ENCODE results near the gene TMEM204.

Gene TMEM204

GRCh38 chr16:1533443-1533951 is at the start of gene TMEM204:
Gene TMEM204 (plus strand): TSS chr16:1533666. CDS start chr16:1534276, 610 bp downstream.
- DNase-seq = no peak

DNA sequence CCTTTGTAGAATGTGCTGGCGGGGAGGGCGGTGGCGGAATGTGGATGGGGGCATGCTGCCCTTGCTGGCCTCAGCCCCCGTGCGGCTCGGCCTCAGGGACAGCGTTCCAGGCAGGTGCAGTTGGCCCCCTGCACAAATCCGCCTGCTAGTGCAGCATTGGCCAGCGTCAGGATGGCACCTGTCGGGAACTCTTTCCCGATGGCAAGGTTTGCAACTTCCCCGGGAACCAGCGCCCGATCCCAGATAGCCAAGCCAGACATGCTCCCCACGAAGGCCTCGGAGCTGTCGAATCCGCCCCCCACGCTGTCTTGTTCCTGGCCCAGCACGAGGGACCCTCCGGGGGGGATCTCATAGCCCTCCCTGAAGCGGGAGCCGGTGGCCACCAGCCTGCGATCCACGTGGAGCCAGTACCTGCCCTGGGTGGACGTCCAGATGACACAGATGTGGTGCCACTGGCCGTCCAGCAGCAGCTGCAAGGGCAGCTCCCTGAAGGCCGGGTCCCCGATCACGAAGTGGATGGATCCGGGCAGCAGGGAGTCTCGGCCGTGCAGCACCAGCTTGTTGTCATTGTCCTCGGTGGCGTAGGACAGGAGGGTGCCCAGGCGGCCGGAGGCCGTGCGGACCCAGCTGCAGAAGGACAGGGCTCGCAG is 47.5 kb upstream of the TMEM204 start:
- no peak for DNase-seq

DNA sequence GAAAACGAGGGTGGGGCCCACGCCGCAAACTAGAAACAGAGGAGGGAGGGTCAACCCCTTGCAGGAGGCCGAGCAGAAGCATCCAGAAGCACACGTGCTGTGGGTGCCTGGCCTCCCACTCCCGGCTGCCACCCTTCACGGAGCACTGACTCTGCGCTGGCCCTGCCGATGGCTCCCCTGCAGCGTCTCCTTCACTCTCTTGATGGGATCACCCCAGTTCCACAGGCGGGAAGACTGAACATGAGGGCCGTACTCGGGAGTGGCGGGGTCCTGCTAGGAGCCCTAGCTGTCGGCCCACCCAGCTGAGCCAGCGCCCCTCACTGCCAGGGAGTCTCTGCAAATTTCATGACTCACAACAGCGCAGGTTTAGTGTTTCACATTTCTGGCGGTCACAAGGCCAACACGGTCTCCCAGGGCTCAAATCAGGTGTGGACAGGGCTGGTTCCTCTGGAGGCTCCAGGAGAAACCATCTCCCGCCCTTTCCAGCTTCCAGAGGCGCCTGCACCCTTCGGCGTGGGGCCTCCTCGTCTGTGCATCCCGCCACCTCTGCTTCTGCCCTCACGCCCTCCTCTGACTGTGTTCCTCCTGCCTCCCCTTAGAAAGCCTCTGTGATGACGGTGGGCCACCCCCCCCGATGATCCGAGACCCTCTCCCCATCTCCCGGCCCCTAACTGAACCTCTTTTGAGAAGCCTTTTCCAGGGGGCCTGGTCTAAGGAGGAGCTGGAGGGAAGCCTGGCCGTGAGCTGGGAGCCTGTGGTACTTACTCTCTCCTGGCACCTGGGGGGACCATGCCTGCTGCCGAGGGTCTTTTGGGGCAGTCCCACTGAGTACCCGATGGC is 46.7 kb upstream of the TMEM204 start:
- DNase-seq = no peak

GRCh38 chr16:1487395-1488053 is 45.9 kb upstream of the TMEM204 start:
- DNase-seq = no peak

DNA sequence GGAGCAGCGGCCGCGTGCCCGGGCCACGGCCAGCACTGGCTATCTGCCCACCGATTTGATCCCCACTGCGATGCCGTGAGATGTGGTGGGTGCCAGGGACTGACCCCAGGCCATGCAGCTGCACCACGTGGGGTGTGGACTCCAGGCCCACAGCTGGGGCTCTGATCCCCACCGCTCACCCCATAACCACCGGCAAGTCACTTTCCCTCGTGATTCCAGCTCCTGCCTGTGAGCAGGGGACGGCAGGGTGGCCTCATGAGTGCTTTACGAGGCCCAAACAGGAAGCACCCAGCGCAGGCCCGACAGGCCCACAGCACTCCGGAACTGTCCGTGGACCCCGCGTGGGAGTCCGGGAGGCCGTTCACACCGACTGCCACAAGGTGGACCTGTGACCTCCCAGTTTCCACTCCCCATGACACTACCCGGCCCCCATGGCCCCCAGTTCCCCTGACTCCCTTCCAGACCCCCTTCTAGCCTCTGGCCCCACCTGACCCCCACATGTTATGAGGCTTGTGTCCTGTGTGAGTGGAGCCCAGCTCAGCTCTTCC is 45.3 kb upstream of the TMEM204 start:
- DNase-seq = no peak

DNA sequence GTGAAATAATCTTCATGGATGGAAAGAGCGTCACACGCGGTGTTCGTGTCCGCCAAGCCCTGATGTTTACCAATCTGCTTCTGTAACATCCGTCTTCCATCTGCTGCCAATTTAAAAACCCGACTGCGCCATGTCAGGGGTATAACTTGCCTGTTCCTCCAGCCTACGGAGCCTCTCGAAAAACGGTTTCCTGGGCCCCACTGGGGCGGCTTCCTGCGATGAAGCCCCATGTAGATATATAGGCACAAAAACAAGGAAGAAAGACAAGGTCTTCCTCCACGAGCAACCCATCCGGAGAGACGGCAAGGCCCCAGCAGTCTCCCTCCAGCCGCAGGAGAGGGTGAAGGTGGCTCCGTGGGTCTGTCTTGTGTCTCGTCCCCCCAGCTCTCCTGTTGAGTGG is 44.8 kb upstream of the TMEM204 start, which contains the start of gene PTX4:
Gene PTX4 (minus strand): TSS at position 326 of the 400 bp plus-strand sequence. CDS start 35 bp downstream, at position 291.
- DNase-seq = no peak

DNA sequence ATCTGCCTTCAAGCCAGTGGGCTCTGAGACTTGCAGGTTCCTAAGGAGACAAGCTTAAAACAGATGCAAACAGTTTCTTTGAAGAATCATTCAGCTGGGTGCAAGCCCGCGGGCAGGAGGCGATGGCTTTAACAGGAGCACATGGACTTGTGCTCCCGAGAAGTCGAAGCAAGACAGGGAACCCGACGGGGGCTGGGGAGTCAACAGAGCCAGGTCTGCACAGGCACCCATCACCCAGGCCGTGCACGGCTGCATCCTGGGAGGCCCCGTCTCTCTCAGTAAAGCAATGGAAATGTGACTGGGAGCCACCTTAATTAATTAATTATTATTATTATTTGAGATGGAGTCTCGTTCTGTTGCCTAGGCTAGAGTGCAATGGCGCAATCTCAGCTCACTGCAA is 44.4 kb upstream of the TMEM204 start:
- DNase-seq = no peak

GRCh38 chr16:1491327-1491726 is 42.1 kb upstream of the TMEM204 start:
- no peak for DNase-seq

DNA sequence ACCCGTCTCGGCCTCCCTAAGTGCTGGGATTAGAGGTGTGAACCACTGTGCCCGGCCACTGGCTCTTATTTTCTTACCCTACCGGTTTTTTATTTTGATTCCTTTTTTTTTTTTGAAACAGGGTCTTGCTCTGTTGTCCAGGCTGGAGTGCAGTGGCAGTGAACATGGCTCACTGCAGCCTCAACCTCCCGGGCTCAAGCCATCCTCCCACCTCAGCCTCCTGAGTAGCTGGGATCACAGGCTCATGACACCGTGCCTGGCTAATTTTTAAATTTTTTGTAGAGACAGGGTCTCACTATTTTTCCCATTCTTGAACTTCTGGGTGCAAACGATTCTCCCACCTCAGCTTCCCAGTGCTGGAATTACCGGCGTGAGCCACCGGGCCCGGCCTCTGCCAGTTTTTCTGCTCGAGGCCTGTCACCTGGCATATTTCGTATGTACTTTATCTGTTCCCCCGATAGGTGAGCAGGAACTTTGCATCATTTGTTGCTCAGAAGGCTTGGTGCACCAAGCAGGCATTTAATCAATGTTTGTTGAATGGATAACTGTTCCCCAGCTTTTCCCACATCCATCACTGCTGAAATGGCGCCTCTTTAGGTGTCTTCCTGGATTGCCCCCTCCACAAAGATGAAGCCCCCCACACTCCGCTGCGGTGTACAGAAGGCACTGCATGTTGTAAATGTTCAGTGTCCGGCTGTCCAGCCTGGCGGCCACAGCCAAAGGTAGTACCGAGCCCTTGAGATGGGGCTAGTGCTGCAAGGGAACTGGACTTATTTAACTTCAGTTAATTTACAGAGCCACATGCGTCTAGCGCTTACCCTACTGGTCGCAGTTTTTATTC is 41.2 kb upstream of the TMEM204 start:
- DNase-seq = no peak

DNA sequence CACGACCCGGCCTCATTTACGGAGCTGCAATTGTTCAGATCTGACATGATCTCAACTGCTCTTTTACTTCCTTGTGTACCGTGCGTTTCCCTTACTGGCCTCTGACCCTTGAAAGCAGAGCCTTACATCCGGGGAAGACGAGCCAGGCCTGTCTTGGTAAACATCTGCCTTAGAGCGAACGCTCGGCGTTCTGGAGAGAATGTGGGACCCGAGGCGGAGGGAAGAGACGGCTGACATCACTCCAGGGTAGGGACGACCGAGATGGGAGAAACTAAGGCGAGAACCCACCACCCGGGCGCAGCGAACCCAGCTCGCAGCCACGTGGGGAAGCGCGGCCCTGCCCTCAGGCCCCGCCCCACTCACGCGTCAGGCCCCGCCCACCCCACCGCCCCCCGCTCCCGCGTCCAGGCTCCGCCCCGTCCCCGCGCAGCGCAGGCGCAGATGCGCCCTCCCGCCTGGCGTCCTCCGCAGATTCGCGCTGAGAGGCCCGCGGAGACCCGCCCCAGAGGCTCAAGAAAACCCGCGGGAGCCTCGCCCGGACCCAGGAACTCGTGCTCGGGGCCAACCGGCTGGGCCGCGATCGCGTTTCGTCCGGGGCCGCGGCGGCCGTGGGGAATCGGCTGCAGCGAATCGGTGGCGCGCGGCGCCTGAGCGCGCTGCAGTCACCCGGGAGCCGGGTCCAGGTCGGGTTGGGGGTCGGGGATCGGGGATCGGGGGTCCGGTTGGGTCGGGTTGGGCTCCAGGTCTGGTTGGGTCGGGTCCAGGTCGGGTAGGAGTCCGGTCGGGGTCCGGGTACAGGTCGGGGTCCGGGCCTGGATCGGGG is 40.3 kb upstream of the TMEM204 start, which contains the start of gene TELO2:
Gene TELO2 (plus strand): TSS at position 438 of the 823 bp plus-strand sequence. CDS start 922 bp downstream, outside the sequence.
- peak; percentile 51 for DNase-seq

- no peak for DNase-seq
Measured at GRCh38 chr16:1493746-1494094, 39.7 kb upstream of the TMEM204 start.

DNA sequence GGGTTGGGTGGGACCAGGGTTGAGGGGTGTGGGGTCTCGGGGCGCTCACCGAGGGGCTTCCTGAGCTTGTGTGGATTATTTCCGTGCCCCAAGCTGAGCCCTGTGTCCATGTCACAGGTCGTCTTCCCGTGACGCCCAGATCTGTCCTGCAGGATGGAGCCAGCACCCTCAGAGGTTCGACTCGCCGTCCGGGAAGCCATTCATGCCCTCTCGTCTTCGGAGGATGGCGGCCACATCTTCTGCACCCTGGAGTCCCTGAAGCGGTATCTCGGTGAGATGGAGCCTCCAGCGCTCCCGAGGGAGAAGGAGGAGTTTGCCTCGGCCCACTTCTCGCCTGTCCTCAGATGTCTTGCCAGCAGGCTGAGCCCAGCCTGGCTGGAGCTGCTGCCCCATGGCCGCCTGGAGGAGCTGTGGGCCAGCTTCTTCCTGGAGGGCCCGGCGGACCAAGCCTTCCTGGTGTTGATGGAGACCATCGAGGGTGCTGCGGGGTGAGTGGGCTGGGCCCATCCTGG is 39.3 kb upstream of the TMEM204 start:
- peak; percentile 5 for DNase-seq

DNA sequence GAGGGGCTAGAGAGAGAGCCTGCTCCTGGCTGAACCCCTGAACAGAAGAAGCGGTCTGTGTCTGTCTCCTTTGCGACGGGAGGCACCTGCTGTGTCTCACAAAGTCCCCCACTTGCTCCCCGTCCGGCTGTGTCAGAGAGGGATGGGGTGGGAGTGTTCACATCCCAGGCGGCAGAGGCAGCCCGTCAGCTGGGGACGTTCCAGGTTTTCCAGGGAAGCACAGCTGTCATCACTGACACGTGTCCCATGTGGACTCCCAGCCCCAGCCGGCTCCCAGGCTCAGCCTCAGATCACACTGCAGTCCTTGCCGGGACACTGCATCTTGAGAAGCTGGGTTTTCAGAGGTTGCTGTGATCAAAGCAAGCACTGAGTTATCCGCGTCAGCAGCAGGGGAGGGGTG is 38.8 kb upstream of the TMEM204 start:
- no peak for DNase-seq

DNA sequence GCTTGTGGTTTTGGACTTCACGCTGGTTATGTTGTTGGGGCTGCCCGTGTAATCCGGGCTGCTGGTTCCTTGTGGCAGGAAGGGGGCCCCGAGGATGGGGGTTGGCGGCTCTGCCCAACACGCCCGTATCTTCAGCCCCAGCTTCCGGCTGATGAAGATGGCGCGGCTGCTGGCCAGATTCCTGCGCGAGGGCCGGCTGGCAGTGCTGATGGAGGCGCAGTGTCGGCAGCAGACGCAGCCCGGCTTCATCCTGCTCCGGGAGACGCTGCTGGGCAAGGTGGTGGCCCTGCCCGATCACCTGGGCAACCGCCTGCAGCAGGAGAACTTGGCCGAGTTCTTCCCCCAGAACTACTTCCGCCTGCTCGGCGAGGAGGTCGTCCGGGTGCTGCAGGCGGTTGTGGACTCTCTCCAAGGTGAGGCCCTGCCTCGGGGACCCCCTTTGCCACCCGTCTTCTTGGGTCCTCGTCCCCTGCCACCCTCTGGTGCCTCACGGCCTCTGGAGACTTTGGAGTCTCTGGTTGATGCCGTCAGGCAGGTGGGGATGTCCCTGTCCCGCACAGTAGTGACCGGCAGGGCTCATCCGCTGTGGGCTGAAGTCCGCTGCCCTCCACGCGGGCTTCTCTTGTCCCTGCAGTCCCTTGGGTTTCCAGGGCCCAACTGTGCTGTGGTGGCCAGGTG is 38.1 kb upstream of the TMEM204 start:
- no peak for DNase-seq

- DNase-seq = no peak
Measured at GRCh38 chr16:1495889-1496262, 37.6 kb upstream of the TMEM204 start.

DNA sequence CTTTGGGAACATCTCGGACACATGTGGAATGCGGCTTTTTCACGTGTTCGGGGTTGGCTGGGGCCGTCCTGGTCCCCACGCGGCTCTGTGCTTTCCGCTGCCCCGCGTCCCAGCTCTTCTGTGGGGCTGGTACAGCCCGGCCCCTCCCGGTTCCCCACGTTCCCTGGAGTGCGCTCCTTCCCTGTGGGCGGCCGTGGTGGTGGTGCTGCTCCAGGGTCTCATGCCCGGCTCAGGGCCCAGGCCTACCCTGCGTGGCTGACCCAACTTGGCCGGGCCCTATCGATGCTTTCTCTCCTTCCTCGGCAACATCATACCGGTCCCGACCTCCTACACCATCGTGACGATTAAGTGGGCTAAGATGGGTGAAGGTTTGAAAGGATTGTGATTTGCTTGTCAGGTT is 37.0 kb upstream of the TMEM204 start:
- DNase-seq = no peak

GRCh38 chr16:1497014-1497598 is 36.4 kb upstream of the TMEM204 start:
- DNase-seq = no peak

DNA sequence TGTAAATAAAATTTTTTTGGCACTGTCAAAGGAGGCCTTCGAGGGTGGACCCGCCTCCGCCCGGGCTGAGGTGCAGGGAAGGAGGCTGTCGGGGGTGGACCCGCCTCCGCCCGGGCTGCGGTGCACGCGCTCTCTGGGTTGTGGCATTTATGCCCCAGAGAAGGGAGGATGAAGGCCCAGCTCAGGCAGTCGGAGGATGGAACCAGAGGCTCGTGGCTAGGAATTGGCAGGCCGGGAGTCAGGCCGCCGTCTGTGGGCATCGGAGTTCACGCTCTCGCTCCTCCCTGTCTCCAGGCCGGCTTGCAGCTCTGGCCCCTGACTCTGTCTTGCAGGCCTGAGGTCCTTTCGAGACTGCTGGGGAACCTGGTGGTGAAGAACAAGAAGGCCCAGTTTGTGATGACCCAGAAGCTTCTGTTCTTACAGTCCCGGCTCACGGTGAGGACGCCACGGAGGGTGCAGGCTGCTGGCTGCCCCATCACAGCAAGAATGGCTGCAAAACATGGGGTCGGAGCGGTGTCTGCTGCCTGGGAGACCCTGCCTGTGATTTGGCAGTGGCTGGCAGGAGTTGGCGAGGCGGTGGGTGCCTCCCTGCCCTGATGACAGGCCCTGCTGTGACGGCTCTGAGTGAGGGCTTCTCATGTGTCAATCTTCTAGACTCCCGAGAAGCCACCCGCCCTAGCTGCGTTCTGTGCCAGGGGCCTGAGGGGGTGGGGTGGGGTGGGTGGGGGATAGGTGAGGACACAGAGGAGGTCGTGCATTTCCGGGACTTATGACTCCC is 34.4 kb upstream of the TMEM204 start:
- no peak for DNase-seq

DNA sequence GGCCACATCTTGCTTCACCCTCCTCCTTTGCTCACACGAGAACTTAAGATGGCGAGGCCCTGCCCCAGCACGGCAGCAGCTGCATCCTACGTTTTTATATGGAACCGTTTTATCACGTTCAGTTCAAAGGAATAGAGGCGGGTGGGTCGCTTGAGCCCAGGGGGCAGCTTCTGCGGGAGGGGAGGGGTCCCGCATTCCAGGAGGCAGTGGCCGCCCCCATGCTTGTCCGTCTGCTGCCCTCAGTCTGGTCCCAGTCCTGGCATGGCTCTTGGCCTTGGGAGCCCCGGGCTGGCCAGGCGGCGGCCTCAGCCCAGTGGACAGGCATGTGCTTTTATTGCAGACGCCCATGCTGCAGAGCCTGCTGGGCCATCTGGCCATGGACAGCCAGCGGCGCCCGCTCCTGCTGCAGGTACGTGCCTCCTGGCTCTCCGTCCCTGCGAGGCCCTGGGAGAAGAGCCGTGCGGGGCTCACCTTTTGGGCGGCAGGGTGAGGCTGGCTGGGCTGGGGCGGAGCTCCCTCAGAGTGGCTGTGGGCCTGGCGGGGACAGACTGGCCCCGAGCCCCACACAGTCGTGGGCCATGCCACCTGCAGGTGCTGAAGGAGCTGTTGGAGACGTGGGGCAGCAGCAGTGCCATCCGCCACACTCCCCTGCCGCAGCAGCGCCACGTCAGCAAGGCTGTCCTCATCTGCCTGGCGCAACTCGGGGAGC is 33.6 kb upstream of the TMEM204 start:
- DNase-seq = no peak
